IMR-90 (cell line): ENCODE data around the gene MOV10L1. TPM values are rescaled to one million over a fixed set of nuclear protein-coding genes. Genes with fewer than 3 reads are reported as not detected.

ENCODE experiments used
- ATAC-seq: fragments of 200-7000 bp; cut with Tn5 transposase; 2 replicates; pipeline ENCODE4 v1.9.1; 2020; ENCODE audit warnings: low read depth, mild to moderate bottlenecking, moderate library complexity
- BruUV-seq: library from RNA; stranded (reverse); fragments of 400-500 nt; replicated peaks from 2 replicates; lab custom pipeline; 2021; lab: Mats Ljungman, UMichigan
- CTCF ChIA-PET: fragments of 300-600 bp; formaldehyde crosslinking; extraction: SDS; loops from one replicate; lab custom pipeline; 2021; ENCODE audit warnings: antibody characterized with exemption; lab: Yijun Ruan, JAX
- POLR2A ChIA-PET: fragments of 300-600 bp; sonication (Branson Sonifier 250); formaldehyde crosslinking; loops from one replicate; lab custom pipeline; 2022; ENCODE audit warnings: antibody characterized with exemption; ENCODE audit not compliant: unreplicated experiment; lab: Charles Lee
- DNase-seq: peaks from one replicate; pipeline ENCODE4 v3.0.0; 2013
- H2AFZ ChIP-seq: replicated peaks from 2 replicates; pipeline ENCODE3; 2013; ENCODE audit warnings: low read length, mild to moderate bottlenecking; ENCODE audit not compliant: poor library complexity
- H2AK5ac ChIP-seq: 2 replicates; pipeline ENCODE4 v1.6.1; 2013; ENCODE audit warnings: low read depth, low read length, inconsistent platforms
- H2AK9ac ChIP-seq: replicated peaks from 2 replicates; pipeline ENCODE3; 2013; ENCODE audit warnings: mild to moderate bottlenecking, low read depth, low read length, moderate library complexity; ENCODE audit not compliant: poor library complexity
- H2BK120ac ChIP-seq: 2 replicates; pipeline ENCODE4 v1.6.1; 2013; ENCODE audit warnings: low read depth, low read length, inconsistent platforms
- H2BK15ac ChIP-seq: 3 replicates; pipeline ENCODE4 v1.6.1; 2013; ENCODE audit warnings: low read depth, low read length, inconsistent platforms
- H2BK20ac ChIP-seq: 2 replicates; pipeline ENCODE4 v1.6.1; 2013; ENCODE audit warnings: low read depth, mild to moderate bottlenecking, inconsistent platforms, low read length, moderate library complexity
- H2BK5ac ChIP-seq: 2 replicates; pipeline ENCODE4 v1.6.1; 2013; ENCODE audit warnings: mild to moderate bottlenecking, low read depth, low read length, inconsistent platforms; ENCODE audit not compliant: poor library complexity, severe bottlenecking
- H3K14ac ChIP-seq: replicated peaks from 2 replicates; pipeline ENCODE4 v1.6.1; 2013; ENCODE audit warnings: low read depth, low read length, inconsistent platforms
- H3K18ac ChIP-seq: 2 replicates; pipeline ENCODE4 v1.6.1; 2013; ENCODE audit warnings: low read depth, low read length, control low read depth
- H3K23ac ChIP-seq: 2 replicates; pipeline ENCODE4 v1.6.1; 2013; ENCODE audit warnings: low read depth, low read length, inconsistent platforms
- H3K27ac ChIP-seq: 2 replicates; pipeline ENCODE4 v1.5.1; 2013; ENCODE audit warnings: mild to moderate bottlenecking, control low read depth, low read length; ENCODE audit not compliant: insufficient read depth
- H3K27me3 ChIP-seq: 2 replicates; pipeline ENCODE4 v1.6.1; 2013; ENCODE audit warnings: low read length; ENCODE audit not compliant: control insufficient read depth, insufficient read depth
- H3K36me3 ChIP-seq: 2 replicates; pipeline ENCODE4 v1.6.1; 2013; ENCODE audit warnings: low read length, mixed read lengths; ENCODE audit not compliant: control insufficient read depth, insufficient read depth
- H3K4ac ChIP-seq: 2 replicates; pipeline ENCODE4 v1.6.1; 2013; ENCODE audit warnings: low read depth, low read length, inconsistent platforms
- H3K4me1 ChIP-seq: 2 replicates; pipeline ENCODE4 v1.6.1; 2013; ENCODE audit warnings: low read length, mixed read lengths; ENCODE audit not compliant: control insufficient read depth, insufficient read depth
- H3K4me2 ChIP-seq: 2 replicates; pipeline ENCODE4 v1.6.1; 2013; ENCODE audit warnings: low read depth, mild to moderate bottlenecking, control low read depth, low read length, moderate library complexity
- H3K4me3 ChIP-seq: 2 replicates; pipeline ENCODE4 v1.5.1; 2013; ENCODE audit warnings: low read depth, mild to moderate bottlenecking, control low read depth, low read length, moderate library complexity; ENCODE audit not compliant: insufficient read depth
- H3K56ac ChIP-seq: 2 replicates; pipeline ENCODE4 v1.6.1; 2013; ENCODE audit warnings: low read length, inconsistent platforms; ENCODE audit not compliant: insufficient read depth; ENCODE audit errors: extremely low read depth
- H3K79me1 ChIP-seq, 2 experiments: 2 replicates each; pipeline ENCODE4 v1.6.1; 2013; ENCODE audit warnings: low read length in 2 of 2, inconsistent platforms in 1 of 2, low read depth in 1 of 2
- H3K9ac ChIP-seq: 2 replicates; pipeline ENCODE4 v1.6.1; 2013; ENCODE audit warnings: low read depth, low read length, control low read depth
- H3K9me1 ChIP-seq: 2 replicates; pipeline ENCODE4 v1.6.1; 2013; ENCODE audit warnings: low read length, inconsistent platforms; ENCODE audit not compliant: insufficient read depth
- H3K9me3 ChIP-seq: 2 replicates; pipeline ENCODE4 v1.6.1; 2013; ENCODE audit warnings: low read length; ENCODE audit not compliant: control insufficient read depth, insufficient read depth
- H4K20me1 ChIP-seq: 2 replicates; pipeline ENCODE4 v1.6.1; 2013; ENCODE audit warnings: low read length, inconsistent platforms; ENCODE audit not compliant: insufficient read depth
- H4K5ac ChIP-seq: 2 replicates; pipeline ENCODE4 v1.6.1; 2013; ENCODE audit warnings: mild to moderate bottlenecking, low read depth, low read length, control low read depth
- H4K8ac ChIP-seq, 2 experiments: 2 replicates each; pipeline ENCODE4 v1.6.1; 2013; ENCODE audit warnings: low read depth in 2 of 2, low read length in 2 of 2, control low read depth in 1 of 2, inconsistent platforms in 1 of 2
- H4K91ac ChIP-seq: 2 replicates; pipeline ENCODE4 v1.6.1; 2013; ENCODE audit warnings: low read depth, low read length, inconsistent platforms; ENCODE audit not compliant: insufficient read depth
- BHLHE40 ChIP-seq: fragments of 150-350 bp; IDR thresholded peaks from 2 replicates; pipeline ENCODE4 v1.6.1; 2016; ENCODE audit warnings: mild to moderate bottlenecking, low read depth, low read length
- CEBPB ChIP-seq: IDR thresholded peaks from 2 replicates; pipeline ENCODE4 v1.6.1; 2012; ENCODE audit warnings: low read depth, low read length, improper control_type of control experiment
- CHD1 ChIP-seq: IDR thresholded peaks from 2 replicates; pipeline ENCODE4 v1.6.1; 2012; ENCODE audit warnings: low read depth, low read length, improper control_type of control experiment
- CTCF ChIP-seq: conservative IDR thresholded peaks from 2 replicates; pipeline ENCODE4 v1.5.1; 2012; ENCODE audit warnings: mild to moderate bottlenecking, low read depth, low read length, improper control_type of control experiment
- ELK1 ChIP-seq: fragments of 150-350 bp; IDR thresholded peaks from 2 replicates; pipeline ENCODE4 v1.6.1; 2016; ENCODE audit warnings: low read depth, mild to moderate bottlenecking, low read length, moderate library complexity, borderline replicate concordance
- MAFK ChIP-seq: IDR thresholded peaks from 2 replicates; pipeline ENCODE4 v1.6.1; 2012; ENCODE audit warnings: low read depth, low read length, improper control_type of control experiment
- MAZ ChIP-seq: IDR thresholded peaks from 2 replicates; pipeline ENCODE4 v1.6.1; 2012; ENCODE audit warnings: low read depth, mild to moderate bottlenecking, low read length, improper control_type of control experiment, moderate library complexity, borderline replicate concordance
- MXI1 ChIP-seq: IDR thresholded peaks from 2 replicates; pipeline ENCODE4 v1.6.1; 2012; ENCODE audit warnings: low read depth, mild to moderate bottlenecking, low read length, moderate library complexity, borderline replicate concordance
- NFE2L2 ChIP-seq: fragments of 150-350 bp; IDR thresholded peaks from 2 replicates; pipeline ENCODE4 v1.6.1; 2016; ENCODE audit warnings: low read depth, mild to moderate bottlenecking, low read length
- POLR2A ChIP-seq: IDR thresholded peaks from 2 replicates; pipeline ENCODE4 v1.6.1; 2012; ENCODE audit warnings: mild to moderate bottlenecking, low read depth, low read length
- RAD21 ChIP-seq: IDR thresholded peaks from 2 replicates; pipeline ENCODE4 v1.6.1; 2012; ENCODE audit warnings: low read length, improper control_type of control experiment
- RCOR1 ChIP-seq: IDR thresholded peaks from 2 replicates; pipeline ENCODE4 v1.6.1; 2012; ENCODE audit warnings: mild to moderate bottlenecking, low read length, improper control_type of control experiment; ENCODE audit not compliant: insufficient replicate concordance
- RFX5 ChIP-seq: IDR thresholded peaks from 2 replicates; pipeline ENCODE4 v1.8.0; 2012; ENCODE audit warnings: low read depth, mild to moderate bottlenecking, low read length, moderate library complexity
- SMC3 ChIP-seq: fragments of 150-350 bp; IDR thresholded peaks from 2 replicates; pipeline ENCODE4 v1.6.1; 2016; ENCODE audit warnings: low read depth, mild to moderate bottlenecking, antibody characterized with exemption, low read length, moderate library complexity
- USF2 ChIP-seq: fragments of 150-350 bp; IDR thresholded peaks from 2 replicates; pipeline ENCODE4 v1.6.1; 2017; ENCODE audit warnings: mild to moderate bottlenecking, antibody characterized with exemption, low read length, low read depth
- whole genome bisulfite sequencing, 2 experiments: methylation state at CpG; one replicate each; pipeline versions ENCODE4 v1.1.5 to v1.1.7; 2013; ENCODE audit warnings: missing lambda C conversion rate in 2 of 2; ENCODE audit not compliant: insufficient read length in 1 of 2; ENCODE audit errors: extremely low coverage in 2 of 2; 5-methylcytosine and 5-hydroxymethylcytosine counted together
- dilution Hi-C: fragments of 300-500 bp; cut with HindIII; formaldehyde crosslinking; loops from one replicate; pipeline ENCODE4 v1.14.3; 2018; ENCODE audit warnings: low sequenced_read_pairs; ENCODE audit not compliant: unreplicated experiment
- in situ Hi-C: fragments of 300-500 bp; cut with MboI; formaldehyde crosslinking; loops from 3 replicates; pipeline ENCODE4 v1.14.3; 2019; ENCODE audit warnings: low sequenced_read_pairs, inconsistent platforms, mixed read lengths
- intact Hi-C: fragments of 100-400 bp; cut with micrococcal nuclease; formaldehyde crosslinking; loops from 2 replicates; pipeline ENCODE4 v1.10.0; 2022
- polyA plus RNA-seq, 3 experiments: library from polyadenylated mRNA; depleted of rRNA; stranded (reverse); fragments of >200 nt; gene quantifications; 2 replicates each; pipeline ENCODE4 v1.2.3, GENCODE V29; 2012; ENCODE audit warnings: low replicate concordance in 1 of 3
- total RNA-seq: library from RNA; depleted of rRNA; stranded (reverse); fragments of >200 nt; gene quantifications from 2 replicates; pipeline ENCODE4 v1.2.3, GENCODE V29; 2012

MOV10L1 gene
- total and polyA plus RNA-seq, 2 of the 4 experiments (the other 2 are of a cell fraction): 0.72 to 1.4 TPM

GRCh38 chr22:50210378-50211139, 120.8 kb downstream of the MOV10L1 start:
- Histone ChIP-seq H4K8ac (no peak overlapping the region), H3K56ac (no peak overlapping the region), H3K36me3 (peaks cover 47% of the 10 kb centered on the region), H2AFZ (peak overlapping the region; percentile 35), H3K18ac (no peak overlapping the region), H4K5ac (no peak overlapping the region), H3K4me3 (no peak overlapping the region), H3K4me2 (no peak overlapping the region), H2BK120ac (no peak overlapping the region), H3K23ac (no peak overlapping the region), H2BK15ac (no peak overlapping the region), H3K79me1 (peaks cover 16 to 72% of the 10 kb centered on the region in 2 experiments), H3K4ac (no peak overlapping the region), H3K9me3 (no peaks in the 10 kb centered on the region), H3K27ac (no peak overlapping the region), H4K20me1 (peaks cover 63% of the 10 kb centered on the region), H3K27me3 (no peaks in the 10 kb centered on the region), H2AK5ac (no peak overlapping the region), H3K9me1 (peaks cover 3% of the 10 kb centered on the region; the same call in 1 of the 2 replicates), H4K91ac (no peak overlapping the region), H3K9ac (no peak overlapping the region), H3K14ac (no peak overlapping the region), H3K4me1 (no peaks in the 10 kb centered on the region), H2BK20ac (no peak overlapping the region), H2BK5ac (no peak overlapping the region), H2AK9ac (no peak overlapping the region)
- POLR2A ChIA-PET: no interaction called here
- dilution Hi-C loops (no loop called here), in situ Hi-C loops (loop anchor here (5.0 to 25.0 kb wide), 3 partner anchors 63 to 398 kb away; no protein-coding TSS in a partner anchor), intact Hi-C loops (no loop called here)
- CTCF ChIA-PET: no interaction called here
- WGBS, 2 experiments: 94% methylated on average over 12 of the region's 32 CpGs; no CpG with 5 or more reads in 1 of the 2 experiments
- BruUV-seq: no TSS peak
- no peak for ATAC-seq
- DNase-seq: no peak
- TF ChIP-seq MAFK (no peak), CTCF (no peak), NFE2L2 (no peak), RCOR1 (no peak), USF2 (no peak), RFX5 (no peak), BHLHE40 (no peak), POLR2A (no peak), CEBPB (no peak), ELK1 (no peak), CHD1 (no peak), RAD21 (no peak), MAZ (no peak), MXI1 (no peak), SMC3 (no peak)
